NAMALWA (cell line): Measurements from ENCODE around the gene LYZ.

ENCODE experiments used
- DNase-seq: peaks from one replicate; pipeline ENCODE4 v3.0.0-alpha.2; 2015; ENCODE audit warnings: low spot score

The LYZ gene

GRCh38 chr12:69386921-69387320, 38.7 kb downstream of the LYZ start:
- DNase-seq: no peak

GRCh38 chr12:69388371-69388770, 40.2 kb downstream of the LYZ start:
- DNase-seq: peak; percentile 64

- no peak for DNase-seq
Measured at GRCh38 chr12:69389831-69390230, 41.6 kb downstream of the LYZ start.

DNA sequence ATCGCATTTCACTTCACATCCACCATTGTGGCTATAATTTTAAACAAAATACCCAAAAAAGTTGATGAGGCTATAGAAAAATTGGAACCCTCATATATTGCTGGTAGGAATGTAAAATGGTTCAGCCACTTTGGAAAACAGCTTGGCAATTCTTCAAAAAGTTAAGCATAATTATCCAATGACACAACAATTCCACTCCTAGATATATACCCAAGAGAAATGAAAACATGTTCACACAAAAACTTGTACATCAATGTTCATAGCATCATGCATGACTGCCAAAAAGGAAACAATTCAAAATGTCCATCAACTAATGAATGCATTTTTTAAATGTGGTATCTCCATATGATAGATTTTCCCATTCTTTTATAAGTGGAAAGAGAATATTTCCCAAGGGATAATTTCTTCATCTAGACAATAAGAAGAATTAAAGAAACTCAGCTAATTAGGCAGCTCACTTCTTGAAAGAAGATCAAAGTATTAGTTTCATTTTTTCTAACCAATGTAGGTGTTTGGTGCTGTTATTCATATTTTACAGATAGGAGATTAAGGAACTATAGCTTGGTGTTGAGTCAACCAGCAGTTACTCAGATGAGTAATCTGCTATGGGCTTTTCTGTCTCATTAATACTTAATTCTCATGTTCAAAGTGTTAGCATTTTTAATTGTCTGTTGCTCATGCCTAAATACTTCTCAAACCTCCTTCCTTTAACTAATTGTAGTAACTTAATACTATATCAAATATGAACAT, 44.2 kb downstream of the LYZ start:
- DNase-seq: no peak

DNA sequence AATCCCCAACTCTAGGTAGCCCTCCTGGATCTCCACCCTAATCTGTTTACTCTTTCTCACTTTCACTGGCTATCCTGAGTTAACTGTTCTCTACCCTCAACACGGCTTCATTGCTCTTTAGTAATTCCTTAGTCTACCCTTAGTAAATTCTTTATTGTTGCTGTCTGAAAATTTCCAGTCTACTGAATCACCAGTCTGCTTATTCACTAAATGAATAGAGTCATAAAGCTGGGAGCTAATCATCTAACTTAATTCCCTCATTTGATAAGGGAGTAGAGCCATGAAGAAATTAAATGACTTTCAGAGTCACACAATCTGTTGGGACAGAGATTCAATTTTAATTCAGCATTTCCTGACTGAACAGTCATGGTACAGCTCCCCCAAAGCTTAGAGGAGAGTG, 47.9 kb downstream of the LYZ start:
- no peak for DNase-seq

DNA sequence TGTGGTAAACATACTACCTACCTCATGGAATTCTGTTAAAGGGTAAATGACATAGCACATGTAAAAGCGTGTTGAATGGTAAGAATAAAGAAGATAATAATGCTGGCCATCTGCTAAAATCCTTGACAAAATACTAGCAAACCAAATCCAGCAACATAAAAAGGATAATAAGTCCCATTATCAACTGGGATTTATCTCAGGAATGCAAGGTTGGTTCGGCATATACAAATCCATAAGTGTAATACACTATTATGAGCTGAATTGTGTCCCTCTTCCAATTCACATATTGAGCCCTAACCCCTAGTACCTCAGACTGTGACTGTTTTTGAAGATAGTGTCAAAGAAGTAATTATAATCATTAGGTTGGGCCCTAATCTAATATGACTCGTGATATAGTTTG, 48.8 kb downstream of the LYZ start:
- no peak for DNase-seq

DNA sequence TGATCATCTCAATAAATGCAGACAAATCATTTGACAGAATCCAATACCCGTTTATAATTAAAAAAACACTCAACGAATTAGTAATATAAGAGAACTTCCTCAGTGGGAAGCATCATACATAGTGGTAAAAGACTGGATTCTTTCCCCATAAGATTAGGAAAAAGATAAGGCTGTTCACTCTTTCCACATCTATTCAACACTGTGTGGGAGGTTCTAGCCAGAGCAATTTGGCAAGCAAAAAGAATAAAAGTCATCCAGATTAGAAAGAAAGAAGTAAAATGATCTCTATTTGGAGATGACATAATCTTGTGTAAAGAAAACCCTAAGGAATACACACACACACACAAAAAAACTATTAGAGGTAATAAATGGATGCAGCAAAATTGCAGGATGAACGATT, 49.8 kb downstream of the LYZ start:
- DNase-seq: no peak

GRCh38 chr12:69401940-69402339, 53.8 kb downstream of the LYZ start:
- DNase-seq: no peak
